ENCODE data around the gene SH3D21.

GRCh38 chr1:36366091-36366661, 60.0 kb downstream of the SH3D21 start:
- no peak for TF ChIP-seq POLR2A (IDR thresholded peaks at IDR 0.05)
- TF ChIP-seq, protein P1, sequence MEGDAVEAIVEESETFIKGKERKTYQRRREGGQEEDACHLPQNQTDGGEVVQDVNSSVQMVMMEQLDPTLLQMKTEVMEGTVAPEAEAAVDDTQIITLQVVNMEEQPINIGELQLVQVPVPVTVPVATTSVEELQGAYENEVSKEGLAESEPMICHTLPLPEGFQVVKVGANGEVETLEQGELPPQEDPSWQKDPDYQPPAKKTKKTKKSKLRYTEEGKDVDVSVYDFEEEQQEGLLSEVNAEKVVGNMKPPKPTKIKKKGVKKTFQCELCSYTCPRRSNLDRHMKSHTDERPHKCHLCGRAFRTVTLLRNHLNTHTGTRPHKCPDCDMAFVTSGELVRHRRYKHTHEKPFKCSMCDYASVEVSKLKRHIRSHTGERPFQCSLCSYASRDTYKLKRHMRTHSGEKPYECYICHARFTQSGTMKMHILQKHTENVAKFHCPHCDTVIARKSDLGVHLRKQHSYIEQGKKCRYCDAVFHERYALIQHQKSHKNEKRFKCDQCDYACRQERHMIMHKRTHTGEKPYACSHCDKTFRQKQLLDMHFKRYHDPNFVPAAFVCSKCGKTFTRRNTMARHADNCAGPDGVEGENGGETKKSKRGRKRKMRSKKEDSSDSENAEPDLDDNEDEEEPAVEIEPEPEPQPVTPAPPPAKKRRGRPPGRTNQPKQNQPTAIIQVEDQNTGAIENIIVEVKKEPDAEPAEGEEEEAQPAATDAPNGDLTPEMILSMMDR (IDR thresholded peaks at IDR 0.05) = no peak

All from transverse colon (tissue), 3 donors.